HEK293 (cell line): Measurements from ENCODE around the gene PDIA3.

Experiments used
- CTCF ChIA-PET: fragments of 350-600 bp; formaldehyde crosslinking; extraction: SDS; loops from one replicate; lab custom pipeline; 2021; ENCODE audit warnings: antibody characterized with exemption; lab: Yijun Ruan, JAX
- POLR2A ChIA-PET: fragments of 300-600 bp; formaldehyde crosslinking; extraction: SDS; loops from one replicate; lab custom pipeline; 2020; ENCODE audit warnings: antibody characterized with exemption, inconsistent platforms; lab: Yijun Ruan, JAX
- H3K27ac ChIP-seq: fragments of 200-500 bp; sonication (Bioruptor generic); 2 replicates; pipeline ENCODE4 v1.5.1; 2014; ENCODE audit warnings: low read depth, low read length, control low read depth, inconsistent platforms; ENCODE audit errors: extremely low read depth
- H3K36me3 ChIP-seq, 2 experiments: fragments of 200-500 bp in 1 of 2; sonication (Bioruptor generic) in 1 of 2; 1 replicate in 1 of 2; 2 replicates in 1 of 2; pipeline ENCODE4 v1.5.1; 2014 to 2017; ENCODE audit warnings: inconsistent platforms in 2 of 2, low read length in 2 of 2; ENCODE audit not compliant: control insufficient read depth in 2 of 2, insufficient read depth in 1 of 2
- H3K4me1 ChIP-seq: fragments of 200-500 bp; sonication (Bioruptor generic); 2 replicates; pipeline ENCODE4 v1.5.1; 2014; ENCODE audit warnings: mild to moderate bottlenecking, low read length, inconsistent platforms; ENCODE audit not compliant: control insufficient read depth, insufficient read depth
- H3K4me3 ChIP-seq: 2 replicates; pipeline ENCODE4 v1.5.1; 2011; ENCODE audit warnings: low read depth, mild to moderate bottlenecking, control low read depth, low read length, moderate library complexity
- H3K9me3 ChIP-seq: fragments of 200-500 bp; sonication (Bioruptor generic); 2 replicates; pipeline ENCODE4 v1.5.1; 2014; ENCODE audit warnings: low read depth, low read length, inconsistent platforms; ENCODE audit not compliant: control insufficient read depth, insufficient read depth
- EGR2 ChIP-seq: fragments of 450-650 bp; formaldehyde crosslinking; IDR thresholded peaks from 2 replicates; pipeline ENCODE4 v1.5.1; 2016; ENCODE audit warnings: low read depth, missing biosample characterization, missing genetic modification characterization
- IKZF3 ChIP-seq: fragments of 450-650 bp; IDR thresholded peaks from 2 replicates; pipeline ENCODE4 v1.5.0; 2018; ENCODE audit warnings: missing biosample characterization, mild to moderate bottlenecking, missing genetic modification characterization, moderate library complexity
- INSM2 ChIP-seq: fragments of 450-650 bp; formaldehyde crosslinking; IDR thresholded peaks from 2 replicates; pipeline ENCODE4 v1.5.1; 2016; ENCODE audit warnings: missing biosample characterization, missing genetic modification characterization
- KLF1 ChIP-seq: fragments of 450-650 bp; formaldehyde crosslinking; IDR thresholded peaks from 2 replicates; pipeline ENCODE4 v1.5.1; 2016; ENCODE audit warnings: missing biosample characterization, missing genetic modification characterization
- MZF1 ChIP-seq: fragments of 450-650 bp; formaldehyde crosslinking; IDR thresholded peaks from 2 replicates; pipeline ENCODE4 v1.5.1; 2017; ENCODE audit warnings: missing biosample characterization, missing genetic modification characterization, borderline replicate concordance
- SCRT1 ChIP-seq: fragments of 450-650 bp; formaldehyde crosslinking; IDR thresholded peaks from 2 replicates; pipeline ENCODE4 v1.5.1; 2016; ENCODE audit warnings: missing biosample characterization, missing genetic modification characterization, borderline replicate concordance
- SP2 ChIP-seq: fragments of 450-650 bp; formaldehyde crosslinking; IDR thresholded peaks from 2 replicates; pipeline ENCODE4 v1.5.1; 2016; ENCODE audit warnings: missing biosample characterization, missing genetic modification characterization
- ZFHX2 ChIP-seq: fragments of 450-650 bp; formaldehyde crosslinking; conservative IDR thresholded peaks from 2 replicates; pipeline ENCODE4 v1.5.1; 2016; ENCODE audit warnings: missing biosample characterization, missing genetic modification characterization
- ZNF140 ChIP-seq: fragments of 450-650 bp; formaldehyde crosslinking; IDR thresholded peaks from 2 replicates; pipeline ENCODE4 v1.5.1; 2016; ENCODE audit warnings: missing biosample characterization, missing genetic modification characterization
- ZNF16 ChIP-seq: fragments of 450-650 bp; formaldehyde crosslinking; IDR thresholded peaks from 2 replicates; pipeline ENCODE4 v1.5.1; 2016; ENCODE audit warnings: low read depth, missing biosample characterization, missing genetic modification characterization
- ZNF18 ChIP-seq: fragments of 450-650 bp; formaldehyde crosslinking; IDR thresholded peaks from 2 replicates; pipeline ENCODE4 v1.5.1; 2016; ENCODE audit warnings: missing biosample characterization, missing genetic modification characterization
- ZNF2 ChIP-seq: fragments of 450-650 bp; formaldehyde crosslinking; IDR thresholded peaks from 2 replicates; pipeline ENCODE4 v1.5.1; 2016; ENCODE audit warnings: missing biosample characterization, missing genetic modification characterization
- ZNF23 ChIP-seq: fragments of 450-650 bp; formaldehyde crosslinking; IDR thresholded peaks from 2 replicates; pipeline ENCODE4 v1.5.1; 2016; ENCODE audit warnings: missing biosample characterization, missing genetic modification characterization, borderline replicate concordance
- ZNF394 ChIP-seq: fragments of 450-650 bp; formaldehyde crosslinking; IDR thresholded peaks from 2 replicates; pipeline ENCODE4 v1.5.1; 2016; ENCODE audit warnings: missing biosample characterization, missing genetic modification characterization, mild to moderate bottlenecking, moderate library complexity, borderline replicate concordance
- ZNF600 ChIP-seq: fragments of 450-650 bp; formaldehyde crosslinking; IDR thresholded peaks from 2 replicates; pipeline ENCODE4 v1.5.1; 2016; ENCODE audit warnings: missing biosample characterization, missing genetic modification characterization
- ZNF626 ChIP-seq: fragments of 450-650 bp; sonication (Bioruptor Pico); formaldehyde crosslinking; IDR thresholded peaks from 2 replicates; pipeline ENCODE4 v1.5.1; 2018; ENCODE audit warnings: missing biosample characterization, missing genetic modification characterization, inconsistent platforms
- ZNF629 ChIP-seq: fragments of 450-650 bp; formaldehyde crosslinking; IDR thresholded peaks from 2 replicates; pipeline ENCODE4 v1.5.1; 2017; ENCODE audit warnings: missing biosample characterization, missing genetic modification characterization
- ZNF747 ChIP-seq: fragments of 450-650 bp; formaldehyde crosslinking; IDR thresholded peaks from 2 replicates; pipeline ENCODE4 v1.5.1; 2016; ENCODE audit warnings: missing biosample characterization, missing genetic modification characterization
- ZSCAN16 ChIP-seq: fragments of 450-650 bp; formaldehyde crosslinking; IDR thresholded peaks from 2 replicates; pipeline ENCODE4 v1.5.1; 2016; ENCODE audit warnings: missing biosample characterization, missing genetic modification characterization
- TF ChIP-seq, protein P1 (sequence below): fragments of 450-650 bp; formaldehyde crosslinking; IDR thresholded peaks from 2 replicates; pipeline ENCODE4 v1.5.1; 2016; ENCODE audit warnings: missing biosample characterization, missing genetic modification characterization
- TF ChIP-seq, protein P2 (sequence below): fragments of 450-650 bp; formaldehyde crosslinking; IDR thresholded peaks from 2 replicates; pipeline ENCODE4 v1.5.1; 2016; ENCODE audit warnings: missing biosample characterization, missing genetic modification characterization

PDIA3 gene

DNA sequence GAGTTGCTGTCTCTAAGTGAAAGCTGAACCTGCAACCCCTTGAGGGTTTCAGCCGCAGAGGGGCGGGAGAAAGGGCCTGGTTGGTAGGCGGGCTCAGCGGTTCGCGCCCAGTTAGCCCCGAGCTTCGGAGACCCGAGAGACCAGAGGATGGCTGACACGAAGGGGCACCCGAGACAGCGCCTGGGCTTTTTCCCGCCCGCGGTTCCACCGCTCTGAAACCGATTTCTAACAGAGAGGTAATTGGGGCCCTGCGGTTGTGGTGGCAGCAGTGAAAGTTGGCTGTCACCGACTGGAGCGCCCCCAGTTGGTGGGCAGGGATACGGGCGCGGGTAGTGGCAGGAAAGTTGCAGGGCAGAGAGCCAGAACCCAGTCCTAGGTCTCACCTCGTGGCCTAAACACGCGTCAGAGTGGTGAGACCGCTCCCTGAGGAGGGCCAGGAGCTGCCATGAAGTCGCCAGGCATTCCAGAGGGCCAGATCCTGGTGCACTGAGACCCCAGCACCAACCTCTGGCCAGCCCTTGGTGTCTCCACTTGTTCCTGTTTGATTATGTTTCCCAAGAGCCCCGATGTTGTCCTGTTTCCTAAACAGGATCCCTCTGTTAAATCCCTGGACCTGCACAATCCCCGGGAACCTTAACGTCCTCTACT, 31.2 kb downstream of the PDIA3 start (continued):
- TF ChIP-seq ZSCAN16 (tag by site-specific recombination) (no peak), ZNF140 (tag by site-specific recombination) (no peak), SCRT1 (tag by site-specific recombination) (no peak), MZF1 (tag by site-specific recombination) (0 out of 2 replicates have a peak, but pooled peaks have one; percentile 13), INSM2 (tag by site-specific recombination) (0 out of 2 replicates have a peak, but pooled peaks have one; percentile 17), ZNF16 (tag by site-specific recombination) (no peak), SP2 (tag by site-specific recombination) (peak; percentile 69), ZNF18 (tag by site-specific recombination) (no peak), ZNF2 (peak; percentile 73; the same call in 1 of the 2 replicates), ZNF23 (tag by site-specific recombination) (no peak)

DNA sequence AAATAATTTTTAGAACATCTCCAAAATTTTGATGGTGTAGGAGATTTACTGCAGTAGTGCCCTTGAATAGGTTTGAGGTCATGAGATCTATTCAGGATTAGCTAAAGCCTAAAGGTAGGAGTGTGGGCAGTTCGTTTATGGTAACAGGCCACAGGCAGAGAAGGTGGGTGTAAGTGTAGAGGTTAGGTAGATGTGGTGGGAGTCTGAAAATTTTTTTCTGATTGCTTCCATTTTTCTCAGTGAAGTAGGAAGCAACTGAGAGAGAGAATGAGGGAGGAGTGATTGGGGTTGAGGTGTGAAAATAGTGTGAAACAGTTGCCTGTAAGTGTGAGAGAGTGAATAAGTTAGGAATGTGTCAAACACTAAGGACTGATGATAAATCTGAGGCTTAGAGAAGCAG, 32.8 kb downstream of the PDIA3 start:
- H3K9me3 ChIP-seq: no peaks in the 10 kb centered on the region
- CTCF ChIA-PET: no interaction called here
- POLR2A ChIA-PET: no interaction called here

GRCh38 chr15:43789409-43789808, 43.2 kb downstream of the PDIA3 start:
- POLR2A ChIA-PET: interaction anchor here (0.6 kb wide), 1 partner anchor 796 kb away, joined by 3 read pairs; no protein-coding TSS in a partner anchor
- H3K4me3 ChIP-seq: no peak overlapping the region
- no peak overlapping the region for H3K27ac ChIP-seq
- TF ChIP-seq, protein P1, sequence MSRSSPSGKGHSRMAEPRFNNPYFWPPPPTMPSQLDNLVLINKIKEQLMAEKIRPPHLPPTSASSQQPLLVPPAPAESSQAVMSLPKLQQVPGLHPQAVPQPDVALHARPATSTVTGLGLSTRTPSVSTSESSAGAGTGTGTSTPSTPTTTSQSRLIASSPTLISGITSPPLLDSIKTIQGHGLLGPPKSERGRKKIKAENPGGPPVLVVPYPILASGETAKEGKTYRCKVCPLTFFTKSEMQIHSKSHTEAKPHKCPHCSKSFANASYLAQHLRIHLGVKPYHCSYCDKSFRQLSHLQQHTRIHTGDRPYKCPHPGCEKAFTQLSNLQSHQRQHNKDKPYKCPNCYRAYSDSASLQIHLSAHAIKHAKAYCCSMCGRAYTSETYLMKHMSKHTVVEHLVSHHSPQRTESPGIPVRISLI (tag by site-specific recombination): no peak
- TF ChIP-seq ZNF394 (tag by site-specific recombination) (no peak), ZNF747 (tag by site-specific recombination) (no peak), IKZF3 (tag by site-specific recombination) (no peak), KLF1 (no peak), ZNF16 (tag by site-specific recombination) (no peak), ZNF626 (no peak), ZNF600 (tag by site-specific recombination) (no peak), INSM2 (tag by site-specific recombination) (no peak), ZNF140 (tag by site-specific recombination) (no peak)
- TF ChIP-seq, protein P2, sequence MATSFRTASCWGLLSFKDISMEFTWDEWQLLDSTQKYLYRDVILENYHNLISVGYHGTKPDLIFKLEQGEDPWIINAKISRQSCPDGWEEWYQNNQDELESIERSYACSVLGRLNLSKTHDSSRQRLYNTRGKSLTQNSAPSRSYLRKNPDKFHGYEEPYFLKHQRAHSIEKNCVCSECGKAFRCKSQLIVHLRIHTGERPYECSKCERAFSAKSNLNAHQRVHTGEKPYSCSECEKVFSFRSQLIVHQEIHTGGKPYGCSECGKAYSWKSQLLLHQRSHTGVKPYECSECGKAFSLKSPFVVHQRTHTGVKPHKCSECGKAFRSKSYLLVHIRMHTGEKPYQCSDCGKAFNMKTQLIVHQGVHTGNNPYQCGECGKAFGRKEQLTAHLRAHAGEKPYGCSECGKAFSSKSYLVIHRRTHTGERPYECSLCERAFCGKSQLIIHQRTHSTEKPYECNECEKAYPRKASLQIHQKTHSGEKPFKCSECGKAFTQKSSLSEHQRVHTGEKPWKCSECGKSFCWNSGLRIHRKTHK (tag by site-specific recombination): no peak
- CTCF ChIA-PET: interaction anchor here (1.0 kb wide), 1 partner anchor 12 kb away, joined by 7 read pairs; the partner anchor contains the start of gene ELL3
- H3K36me3 ChIP-seq: peaks cover 0 to 18% of the 10 kb centered on the region in 2 experiments; a peak in 1 of 3 replicates
- no peaks in the 10 kb centered on the region for H3K4me1 ChIP-seq
- no peaks in the 10 kb centered on the region for H3K9me3 ChIP-seq

More for the DNA sequence above, 32.8 kb downstream of the PDIA3 start:
- peaks cover 0 to 6% of the 10 kb centered on the region in 2 experiments; a peak in 2 of 3 replicates for H3K36me3 ChIP-seq
- TF ChIP-seq ZNF629 (tag by site-specific recombination) (no peak), EGR2 (tag by site-specific recombination) (peak; percentile 87), ZFHX2 (tag by site-specific recombination) (peak; percentile 89)
- TF ChIP-seq, all 188 proteins: peak for 2
- no peak overlapping the region for H3K27ac ChIP-seq
- peaks cover 5% of the 10 kb centered on the region; the same call in 1 of the 2 replicates for H3K4me1 ChIP-seq
- no peak overlapping the region for H3K4me3 ChIP-seq
